NCI-H2107 treated with DMSO at 0.1 percent for 48 hours (cell line): ENCODE measurements around the gene ITPR1.

Source experiments
- DNase-seq: peaks from one replicate; lab custom pipeline; 2025; ENCODE audit not compliant: unreplicated experiment; lab: John Stamatoyannopoulos, UW

Gene ITPR1

GRCh38 chr3:4838621-4839022 lies 345.5 kb downstream of the ITPR1 start:
- DNase-seq = no peak

GRCh38 chr3:4839278-4839677 lies 346.1 kb downstream of the ITPR1 start:
- no peak for DNase-seq

- DNase-seq = peak; percentile 0
These were observed 348.1 kb downstream of the ITPR1 start for GRCh38 chr3:4841225-4841624.

- DNase-seq = no peak
These were observed 348.8 kb downstream of the ITPR1 start for GRCh38 chr3:4841776-4842440.

- DNase-seq = no peak
These were observed 350.5 kb downstream of the ITPR1 start for GRCh38 chr3:4843619-4844018.

GRCh38 chr3:4845882-4846281 lies 352.7 kb downstream of the ITPR1 start:
- DNase-seq = no peak

- no peak for DNase-seq
These were observed 353.4 kb downstream of the ITPR1 start for GRCh38 chr3:4846543-4846942.

- no peak for DNase-seq
These were observed 355.2 kb downstream of the ITPR1 start for GRCh38 chr3:4848176-4848825.

GRCh38 chr3:4849136-4849535 lies 356.0 kb downstream of the ITPR1 start:
- no peak for DNase-seq

- no peak for DNase-seq
These were observed 356.6 kb downstream of the ITPR1 start for GRCh38 chr3:4849739-4850138.

- no peak for DNase-seq
These were observed 357.2 kb downstream of the ITPR1 start for GRCh38 chr3:4850211-4850927.

GRCh38 chr3:4850928-4851265 lies 357.7 kb downstream of the ITPR1 start:
- DNase-seq = no peak

GRCh38 chr3:4852780-4853748 lies 359.9 kb downstream of the ITPR1 start:
- no peak for DNase-seq

GRCh38 chr3:4853749-4854140 lies 360.6 kb downstream of the ITPR1 start:
- DNase-seq = no peak

- no peak for DNase-seq
These were observed 362.5 kb downstream of the ITPR1 start for GRCh38 chr3:4855676-4856075.

GRCh38 chr3:4856136-4856535 lies 363.0 kb downstream of the ITPR1 start:
- DNase-seq = no peak

- no peak for DNase-seq
These were observed 363.4 kb downstream of the ITPR1 start for GRCh38 chr3:4856564-4856963.

GRCh38 chr3:4856986-4857385 lies 363.8 kb downstream of the ITPR1 start:
- DNase-seq = no peak

GRCh38 chr3:4859788-4860187 lies 366.6 kb downstream of the ITPR1 start:
- no peak for DNase-seq

GRCh38 chr3:4862973-4863372 lies 369.8 kb downstream of the ITPR1 start:
- no peak for DNase-seq

- no peak for DNase-seq
These were observed 371.4 kb downstream of the ITPR1 start for GRCh38 chr3:4864503-4864902.
